HepG2 (cell line): Measurements from ENCODE around the gene CHMP1A. TPM values are rescaled to one million over a fixed set of nuclear protein-coding genes. Genes with fewer than 3 reads are reported as not detected.
"Not testable (repeated sequence)": the region's sequence is repeated elsewhere in the genome, so short reads cannot be mapped to it uniquely, and the experiment has no call there.

ENCODE experiments used
- ATAC-seq: fragments of 200-7000 bp; cut with Tn5 transposase; 3 replicates; pipeline ENCODE4 v1.9.1; 2020; ENCODE audit warnings: mild to moderate bottlenecking, moderate library complexity
- BruUV-seq: library from RNA; stranded (reverse); fragments of 400-500 nt; replicated peaks from 2 replicates; lab custom pipeline; 2021; lab: Mats Ljungman, UMichigan
- CTCF ChIA-PET: fragments of 300-600 bp; formaldehyde crosslinking; extraction: SDS; loops from one replicate; lab custom pipeline; 2021; ENCODE audit warnings: low total read pairs, inconsistent platforms, low intra/inter-chr PET ratio; lab: Yijun Ruan, JAX
- POLR2A ChIA-PET: fragments of 350-600 bp; sonication (Branson Sonifier 250); formaldehyde crosslinking; loops from one replicate; lab custom pipeline; 2020; ENCODE audit warnings: antibody characterized with exemption, inconsistent platforms; lab: Yijun Ruan, JAX
- DNase-seq: peaks from one replicate; pipeline ENCODE4 v3.0.0-alpha.2; 2015; ENCODE audit warnings: low spot score
- FAIRE-seq: peaks from 3 replicates; lab custom pipeline; 2011; peaks lifted over from hg19 to GRCh38; lab: Jason Lieb, UNC
- H2AFZ ChIP-seq: one replicate; pipeline ENCODE4 v1.6.1; 2011; ENCODE audit warnings: low read length, inconsistent platforms
- H3K27ac ChIP-seq: fragments of 300-600 bp; 3 replicates; pipeline ENCODE4 v1.8.0; 2011; ENCODE audit warnings: mixed run types, mild to moderate bottlenecking, mixed read lengths, low read length, inconsistent platforms; ENCODE audit not compliant: insufficient read depth; ENCODE audit errors: extremely low read length
- H3K27me3 ChIP-seq, 2 experiments: fragments of 200-600 bp in 1 of 2; 2 replicates in 1 of 2; 3 replicates in 1 of 2; pipeline versions ENCODE4 v1.6.0 to v1.8.0; 2011; ENCODE audit warnings: low read length in 2 of 2, mild to moderate bottlenecking in 2 of 2, moderate library complexity in 2 of 2, inconsistent platforms in 1 of 2; ENCODE audit not compliant: insufficient read depth in 2 of 2, control insufficient read depth in 1 of 2
- H3K36me3 ChIP-seq, 2 experiments: fragments of 200-600 bp in 1 of 2; replicated peaks in 1 of 2; 2 replicates in 1 of 2; 3 replicates in 1 of 2; pipeline versions ENCODE4 v1.5.1 to v1.8.0; 2011; ENCODE audit warnings: low read length in 2 of 2, inconsistent platforms in 1 of 2; ENCODE audit not compliant: insufficient read depth in 2 of 2, control insufficient read depth in 1 of 2
- H3K4me1 ChIP-seq: 2 replicates; pipeline ENCODE4 v1.5.1; 2012; ENCODE audit warnings: low read length, inconsistent platforms; ENCODE audit not compliant: insufficient read depth
- H3K4me2 ChIP-seq: 2 replicates; pipeline ENCODE4 v1.6.0; 2011; ENCODE audit warnings: low read depth, low read length, inconsistent platforms
- H3K4me3 ChIP-seq, 3 experiments: fragments of 200-600 bp in 1 of 3; sonication (generic), shearing (Covaris generic) in 1 of 3; replicated peaks in 1 of 3; 2 replicates each; pipeline ENCODE4 v1.5.1; 2011 to 2016; ENCODE audit warnings: low read length in 3 of 3, inconsistent platforms in 2 of 3, low read depth in 2 of 3, mild to moderate bottlenecking in 2 of 3, control low read depth in 1 of 3, mixed read lengths in 1 of 3; ENCODE audit not compliant: insufficient read depth in 1 of 3
- H3K79me2 ChIP-seq: one replicate; pipeline ENCODE4 v1.6.1; 2011; ENCODE audit warnings: low read length, inconsistent platforms; ENCODE audit not compliant: insufficient read depth
- H3K9ac ChIP-seq: 2 replicates; pipeline ENCODE4 v1.6.0; 2011; ENCODE audit warnings: mild to moderate bottlenecking, low read depth, low read length, inconsistent platforms; ENCODE audit not compliant: insufficient read depth
- H3K9me3 ChIP-seq: 2 replicates; pipeline ENCODE4 v1.5.1; 2012; ENCODE audit warnings: mild to moderate bottlenecking, low read length
- H4K20me1 ChIP-seq: 2 replicates; pipeline ENCODE4 v1.6.0; 2011; ENCODE audit warnings: inconsistent platforms, mild to moderate bottlenecking, low read length, moderate library complexity; ENCODE audit not compliant: insufficient read depth
- ARNT2 ChIP-seq: sonication (generic); formaldehyde crosslinking; IDR thresholded peaks from 2 replicates; pipeline ENCODE4 v1.8.0; 2022; ENCODE audit warnings: mild to moderate bottlenecking, low read depth, missing genetic modification reagents, moderate library complexity
- HNRNPK ChIP-seq: fragments of 200-400 bp; formaldehyde crosslinking; IDR thresholded peaks from 2 replicates; pipeline ENCODE4 v1.6.1; 2018; ENCODE audit warnings: low read length, low read depth, moderate library complexity, mild to moderate bottlenecking; ENCODE audit not compliant: poor library complexity, severe bottlenecking
- HNRNPL ChIP-seq: fragments of 200-400 bp; formaldehyde crosslinking; IDR thresholded peaks from 2 replicates; pipeline ENCODE4 v1.6.1; 2017; ENCODE audit warnings: mild to moderate bottlenecking, low read depth, low read length
- NR2F2 ChIP-seq: IDR thresholded peaks from 2 replicates; pipeline ENCODE4 v1.6.1; 2012; ENCODE audit warnings: low read depth, inconsistent platforms, borderline replicate concordance
- PCBP1 ChIP-seq: fragments of 200-400 bp; formaldehyde crosslinking; IDR thresholded peaks from 2 replicates; pipeline ENCODE4 v1.6.1; 2017; ENCODE audit warnings: mild to moderate bottlenecking, low read depth, low read length, borderline replicate concordance
- PCBP2 ChIP-seq: fragments of 200-400 bp; formaldehyde crosslinking; optimal IDR thresholded peaks from 2 replicates; pipeline ENCODE3; 2018; ENCODE audit warnings: low read length, low read depth; ENCODE audit not compliant: poor library complexity, severe bottlenecking
- RFX3 ChIP-seq: IDR thresholded peaks from 2 replicates; pipeline ENCODE4 v1.6.1; 2016; ENCODE audit warnings: missing biosample characterization, missing genetic modification reagents
- SRSF9 ChIP-seq: fragments of 200-400 bp; formaldehyde crosslinking; IDR thresholded peaks from 2 replicates; pipeline ENCODE4 v1.6.1; 2018; ENCODE audit warnings: borderline replicate concordance, mild to moderate bottlenecking, low read depth, low read length; ENCODE audit not compliant: insufficient read depth, poor library complexity, severe bottlenecking
- ZNF230 ChIP-seq: sonication (generic); formaldehyde crosslinking; IDR thresholded peaks from 2 replicates; pipeline ENCODE4 v1.4.0; 2020; ENCODE audit warnings: mild to moderate bottlenecking, missing genetic modification reagents
- ZNF460 ChIP-seq: sonication (generic); formaldehyde crosslinking; IDR thresholded peaks from 2 replicates; pipeline ENCODE4 v1.5.1; 2020; ENCODE audit warnings: missing genetic modification reagents, mild to moderate bottlenecking, borderline replicate concordance
- ZNF878 ChIP-seq: sonication (generic); formaldehyde crosslinking; IDR thresholded peaks from 2 replicates; pipeline ENCODE4 v1.8.1; 2023; ENCODE audit warnings: mild to moderate bottlenecking, missing genetic modification reagents, moderate library complexity
- WGBS: methylation state at CpG from one replicate; pipeline ENCODE4 v1.1.6; 2017; ENCODE audit warnings: low lambda C conversion rate; 5-methylcytosine and 5-hydroxymethylcytosine counted together
- in situ Hi-C: cut with HindIII; loops from 2 replicates; pipeline ENCODE4 v1.10.0; 2017; ENCODE audit warnings: low pct_unique_long_range_greater_than_20kb; ENCODE audit not compliant: extremely low pct_ligation_motif_present
- intact Hi-C: fragments of 100-400 bp; cut with micrococcal nuclease; formaldehyde crosslinking; loops from one replicate; pipeline ENCODE4 v1.10.0; 2022; ENCODE audit not compliant: unreplicated experiment
- polyA plus RNA-seq, 8 experiments: library from polyadenylated mRNA; depleted of rRNA in 3 of 8; stranded (reverse) in 7 of 8; unstranded in 1 of 8; fragments of >200 nt; fragmentation: Illumina TruSeq in 4 of 8; extraction: Trizol in 4 of 8; gene quantifications; 2 replicates each; pipeline versions ENCODE4 v1.2.1 to v1.2.3, GENCODE V29; 2011 to 2016; ENCODE audit warnings: low read depth in 4 of 8, missing spikeins in 1 of 8, mixed read lengths in 1 of 8; ENCODE audit not compliant: insufficient read depth in 1 of 8
- total RNA-seq, 5 experiments: library from RNA; depleted of rRNA; stranded (reverse); fragments of >200 nt; fragmentation: Illumina TruSeq; extraction: Trizol; gene quantifications; 2 replicates each; pipeline ENCODE4 v1.2.3, GENCODE V29; 2016; ENCODE audit warnings: low read depth in 1 of 5
- TF ChIP-seq, protein P1 (sequence below): sonication (generic); formaldehyde crosslinking; IDR thresholded peaks from 2 replicates; pipeline ENCODE4 v1.4.0; 2020; ENCODE audit warnings: mild to moderate bottlenecking, missing genetic modification reagents

CHMP1A gene
- total and polyA plus RNA-seq, 2 of the 13 experiments (the other 11 are each of a cell fraction or from before 2014, with no cell fraction given): 69.4 to 73.3 TPM

DNA sequence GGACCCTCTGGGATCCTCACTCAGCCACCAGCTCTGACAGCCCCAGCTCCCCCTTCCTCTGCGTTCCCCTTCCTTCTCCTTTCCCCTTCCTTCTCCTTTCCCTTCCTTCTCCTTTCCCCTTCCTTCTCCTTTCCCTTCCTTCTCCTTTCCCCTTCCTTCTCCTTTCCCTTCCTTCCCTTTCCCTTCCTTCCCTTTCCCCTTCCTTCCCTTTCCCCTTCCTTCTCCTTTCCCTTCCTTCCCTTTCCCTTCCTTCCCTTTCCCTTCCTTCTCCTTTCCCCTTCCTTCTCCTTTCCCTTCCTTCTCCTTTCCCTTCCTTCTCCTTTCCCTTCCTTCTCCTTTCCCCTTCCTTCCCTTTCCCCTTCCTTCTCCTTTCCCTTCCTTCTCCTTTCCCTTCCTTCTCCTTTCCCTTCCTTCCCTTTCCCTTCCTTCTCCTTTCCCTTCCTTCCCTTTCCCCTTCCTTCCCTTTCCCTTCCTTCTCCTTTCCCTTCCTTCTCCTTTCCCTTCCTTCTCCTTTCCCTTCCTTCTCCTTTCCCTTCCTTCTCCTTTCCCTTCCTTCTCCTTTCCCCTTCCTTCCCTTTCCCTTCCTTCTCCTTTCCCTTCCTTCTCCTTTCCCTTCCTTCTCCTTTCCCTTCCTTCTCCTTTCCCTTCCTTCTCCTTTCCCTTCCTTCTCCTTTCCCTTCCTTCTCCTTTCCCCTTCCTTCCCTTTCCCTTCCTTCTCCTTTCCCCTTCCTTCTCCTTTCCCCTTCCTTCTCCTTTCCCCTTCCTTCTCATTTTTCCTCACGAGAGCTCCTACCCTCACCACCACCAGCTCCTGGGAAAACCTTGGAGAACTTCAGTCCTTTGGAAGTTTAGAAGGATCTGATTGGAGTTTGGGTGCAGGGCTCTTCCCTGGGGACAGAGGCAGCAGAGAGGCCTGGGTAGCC lies 22.8 kb downstream of the CHMP1A start:
- CTCF ChIA-PET, POLR2A ChIA-PET, intact Hi-C loops: not testable (repeated sequence)

DNA sequence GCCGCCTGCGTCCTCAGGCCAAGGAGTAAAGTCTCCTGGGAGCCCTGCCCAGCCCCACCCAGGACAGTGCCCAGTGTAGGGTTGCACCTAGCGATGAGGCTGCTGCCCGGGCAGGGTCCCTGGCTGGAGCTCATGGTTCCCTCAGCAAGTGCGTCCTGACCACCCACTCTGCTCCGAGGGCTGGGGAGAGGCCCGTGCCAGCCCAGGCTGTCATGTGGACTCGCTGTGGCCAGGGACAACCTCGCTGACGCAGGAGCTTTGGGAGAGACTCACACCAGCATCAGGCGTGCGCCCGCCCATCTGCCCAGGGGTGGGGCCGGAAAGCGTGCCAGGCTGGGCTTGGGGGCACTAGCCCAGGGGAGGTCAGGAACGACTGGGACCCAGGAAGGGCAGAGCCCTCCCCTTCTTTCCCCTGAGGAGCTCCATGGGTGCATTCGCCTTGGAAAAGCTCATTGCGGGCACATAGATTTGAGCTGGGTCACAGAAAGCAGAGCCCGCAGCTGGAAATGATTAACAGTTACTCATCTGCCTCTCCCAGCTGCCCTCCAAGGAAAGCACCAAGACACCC lies 24.4 kb downstream of the CHMP1A start:
- no peak for DNase-seq
- intact Hi-C loops (no loop called here), in situ Hi-C loops (no loop called here)
- 87% methylated on average over 15 of the region's 19 CpGs for WGBS
- H3K79me2 ChIP-seq: no peaks in the 10 kb centered on the region
- ChIA-PET POLR2A (no interaction called here), CTCF (no interaction called here)
- H2AFZ ChIP-seq: no peak overlapping the region
- no peak for FAIRE-seq
- H3K27me3 ChIP-seq: no peaks in the 10 kb centered on the region
- H4K20me1 ChIP-seq: no peaks in the 10 kb centered on the region
- no peak overlapping the region for H3K9ac ChIP-seq
- H3K27ac ChIP-seq: no peak overlapping the region
- TF ChIP-seq HNRNPL (peak; percentile 62; the same call in 1 of the 2 replicates), RFX3 (CRISPR knock-in tag) (no peak), NR2F2 (no peak), ZNF460 (CRISPR knock-in tag) (no peak), ZNF878 (CRISPR knock-in tag) (no peak), SRSF9 (no peak), ARNT2 (CRISPR knock-in tag) (no peak), ZNF230 (no peak)
- H3K4me3 ChIP-seq: no peak overlapping the region
- H3K9me3 ChIP-seq: no peaks in the 10 kb centered on the region
- BruUV-seq: no TSS peak
- peaks cover 45% of the 10 kb centered on the region for H3K4me1 ChIP-seq
- H3K36me3 ChIP-seq: no peaks in the 10 kb centered on the region
- ATAC-seq: no peak
- H3K4me2 ChIP-seq: no peak overlapping the region

More for the DNA sequence above, 22.8 kb downstream of the CHMP1A start:
- TF ChIP-seq HNRNPK (peak; percentile 100), PCBP1 (peak; percentile 97; the same call in 1 of the 2 replicates), PCBP2 (peak; percentile 92)
- TF ChIP-seq, protein P1, sequence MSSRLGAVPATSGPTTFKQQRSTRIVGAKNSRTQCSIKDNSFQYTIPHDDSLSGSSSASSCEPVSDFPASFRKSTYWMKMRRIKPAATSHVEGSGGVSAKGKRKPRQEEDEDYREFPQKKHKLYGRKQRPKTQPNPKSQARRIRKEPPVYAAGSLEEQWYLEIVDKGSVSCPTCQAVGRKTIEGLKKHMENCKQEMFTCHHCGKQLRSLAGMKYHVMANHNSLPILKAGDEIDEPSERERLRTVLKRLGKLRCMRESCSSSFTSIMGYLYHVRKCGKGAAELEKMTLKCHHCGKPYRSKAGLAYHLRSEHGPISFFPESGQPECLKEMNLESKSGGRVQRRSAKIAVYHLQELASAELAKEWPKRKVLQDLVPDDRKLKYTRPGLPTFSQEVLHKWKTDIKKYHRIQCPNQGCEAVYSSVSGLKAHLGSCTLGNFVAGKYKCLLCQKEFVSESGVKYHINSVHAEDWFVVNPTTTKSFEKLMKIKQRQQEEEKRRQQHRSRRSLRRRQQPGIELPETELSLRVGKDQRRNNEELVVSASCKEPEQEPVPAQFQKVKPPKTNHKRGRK (CRISPR knock-in tag): peak; percentile 95
- 59% methylated on average over 2 of the region's 2 CpGs for WGBS
- H3K79me2 ChIP-seq, DNase-seq, in situ Hi-C loops, H3K9ac ChIP-seq, H4K20me1 ChIP-seq, BruUV-seq, H3K4me3 ChIP-seq, H3K27ac ChIP-seq, ATAC-seq, H3K36me3 ChIP-seq, H3K9me3 ChIP-seq, H3K4me2 ChIP-seq, H3K27me3 ChIP-seq, FAIRE-seq, H2AFZ ChIP-seq: not testable (repeated sequence)
- peaks cover 38% of the 10 kb centered on the region for H3K4me1 ChIP-seq
